Coronary artery (tissue), 2 donors: ENCODE results near the gene MRAP2.

Source experiments
- DNase-seq: peaks from one replicate; pipeline ENCODE4 v3.0.0-alpha.2; 2017; ENCODE audit warnings: low spot score
- H3K27ac ChIP-seq, 2 donors: fragments of 200-600 bp; sonication (generic); one replicate each; pipeline ENCODE4 v1.5.1; 2016 to 2019
- H3K4me3 ChIP-seq: fragments of 200-600 bp; sonication (generic); 2 replicates; pipeline ENCODE4 v1.5.1; 2016; ENCODE audit warnings: mild to moderate bottlenecking, moderate library complexity
- TF ChIP-seq, protein P1 (sequence below): fragments of 200-600 bp; sonication (generic); IDR thresholded peaks from one replicate; pipeline ENCODE4 v1.5.1; 2019; ENCODE audit warnings: antibody characterized with exemption

MRAP2 gene

DNA sequence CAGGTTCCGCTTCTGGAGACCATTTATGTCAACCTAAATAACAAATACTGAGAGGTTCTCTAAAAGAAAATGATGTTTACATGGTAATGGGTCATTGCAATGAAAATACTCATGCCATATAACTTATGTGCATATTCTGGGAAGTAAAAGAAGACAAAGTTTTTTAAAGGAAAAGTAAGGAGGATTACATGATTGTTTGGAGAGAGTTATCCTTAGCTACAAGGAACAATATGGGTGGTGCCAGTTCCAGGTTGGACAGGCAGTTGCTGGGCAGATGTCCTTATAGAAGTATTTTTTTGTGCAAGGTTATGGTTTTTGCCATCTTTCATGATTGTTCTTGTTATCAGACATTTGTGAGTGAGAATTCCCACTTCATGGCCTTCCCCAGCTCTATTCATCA is 52.5 kb downstream of the MRAP2 start:
- TF ChIP-seq, protein P1, sequence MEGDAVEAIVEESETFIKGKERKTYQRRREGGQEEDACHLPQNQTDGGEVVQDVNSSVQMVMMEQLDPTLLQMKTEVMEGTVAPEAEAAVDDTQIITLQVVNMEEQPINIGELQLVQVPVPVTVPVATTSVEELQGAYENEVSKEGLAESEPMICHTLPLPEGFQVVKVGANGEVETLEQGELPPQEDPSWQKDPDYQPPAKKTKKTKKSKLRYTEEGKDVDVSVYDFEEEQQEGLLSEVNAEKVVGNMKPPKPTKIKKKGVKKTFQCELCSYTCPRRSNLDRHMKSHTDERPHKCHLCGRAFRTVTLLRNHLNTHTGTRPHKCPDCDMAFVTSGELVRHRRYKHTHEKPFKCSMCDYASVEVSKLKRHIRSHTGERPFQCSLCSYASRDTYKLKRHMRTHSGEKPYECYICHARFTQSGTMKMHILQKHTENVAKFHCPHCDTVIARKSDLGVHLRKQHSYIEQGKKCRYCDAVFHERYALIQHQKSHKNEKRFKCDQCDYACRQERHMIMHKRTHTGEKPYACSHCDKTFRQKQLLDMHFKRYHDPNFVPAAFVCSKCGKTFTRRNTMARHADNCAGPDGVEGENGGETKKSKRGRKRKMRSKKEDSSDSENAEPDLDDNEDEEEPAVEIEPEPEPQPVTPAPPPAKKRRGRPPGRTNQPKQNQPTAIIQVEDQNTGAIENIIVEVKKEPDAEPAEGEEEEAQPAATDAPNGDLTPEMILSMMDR, result no peak
- DNase-seq, result no peak
- Histone ChIP-seq H3K27ac (no peak overlapping the region), H3K4me3 (no peak overlapping the region)

DNA sequence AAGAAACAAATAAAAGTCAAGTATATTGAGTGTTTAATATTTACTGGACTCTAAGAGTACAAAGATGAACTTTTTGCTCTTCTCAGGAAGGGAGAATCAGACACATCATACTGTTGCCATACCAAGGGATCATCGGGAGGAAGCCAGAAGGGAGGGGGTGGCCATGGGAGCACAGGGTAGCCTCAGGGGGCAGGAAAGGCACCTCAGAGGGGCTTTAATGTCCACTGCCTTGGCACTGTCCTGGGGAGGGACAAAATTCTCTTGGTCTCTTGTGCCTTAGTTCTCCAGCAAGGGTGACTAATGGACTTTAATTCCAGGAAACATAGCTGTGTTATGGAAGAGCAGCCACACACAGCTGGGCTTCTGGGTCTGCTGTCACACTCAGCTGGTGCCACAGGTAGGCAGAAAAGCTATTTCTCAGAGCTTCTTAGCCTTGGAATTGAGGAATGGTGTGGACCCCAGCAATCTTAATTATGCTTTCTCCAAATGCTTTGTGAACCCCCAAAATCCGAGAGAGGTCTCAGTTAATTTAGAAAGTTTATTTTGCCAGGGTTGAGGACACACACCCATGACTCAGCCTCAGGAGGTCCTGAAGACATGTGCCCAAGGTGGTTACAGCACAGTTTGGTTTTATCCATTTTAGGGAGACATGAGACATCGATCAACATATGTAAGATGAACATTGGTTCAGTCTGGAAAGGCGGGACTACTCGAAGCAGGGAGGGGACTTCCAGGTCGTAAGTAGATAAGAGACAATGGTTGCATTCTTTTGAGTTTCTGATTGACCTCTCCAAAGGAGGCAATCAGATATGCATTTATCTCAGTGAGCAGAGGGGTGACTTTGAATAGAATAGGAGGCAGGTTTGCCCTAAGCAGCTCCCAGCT is 53.2 kb downstream of the MRAP2 start:
- no peak overlapping the region for H3K4me3 ChIP-seq
- TF ChIP-seq, protein P1, result no peak
- DNase-seq, result no peak
- H3K27ac ChIP-seq, result no peak overlapping the region

DNA sequence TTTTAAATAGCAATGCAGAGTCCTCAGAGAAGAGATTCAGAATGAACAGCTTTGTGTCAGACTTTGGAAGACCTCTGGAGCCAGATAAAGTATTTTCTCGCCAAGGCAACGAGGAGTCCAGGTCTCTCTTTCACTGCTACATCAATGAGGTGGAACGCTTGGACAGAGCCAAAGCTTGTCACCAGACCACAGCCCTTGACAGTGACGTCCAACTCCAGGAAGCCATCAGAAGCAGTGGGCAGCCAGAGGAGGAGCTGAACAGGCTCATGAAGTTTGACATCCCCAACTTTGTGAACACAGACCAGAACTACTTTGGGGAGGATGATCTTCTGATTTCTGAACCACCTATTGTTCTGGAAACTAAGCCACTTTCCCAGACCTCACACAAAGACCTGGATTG is 55.5 kb downstream of the MRAP2 start:
- no peak for DNase-seq
- H3K4me3 ChIP-seq, result no peak overlapping the region
- TF ChIP-seq, protein P1, result no peak
- H3K27ac ChIP-seq, result no peak overlapping the region

DNA sequence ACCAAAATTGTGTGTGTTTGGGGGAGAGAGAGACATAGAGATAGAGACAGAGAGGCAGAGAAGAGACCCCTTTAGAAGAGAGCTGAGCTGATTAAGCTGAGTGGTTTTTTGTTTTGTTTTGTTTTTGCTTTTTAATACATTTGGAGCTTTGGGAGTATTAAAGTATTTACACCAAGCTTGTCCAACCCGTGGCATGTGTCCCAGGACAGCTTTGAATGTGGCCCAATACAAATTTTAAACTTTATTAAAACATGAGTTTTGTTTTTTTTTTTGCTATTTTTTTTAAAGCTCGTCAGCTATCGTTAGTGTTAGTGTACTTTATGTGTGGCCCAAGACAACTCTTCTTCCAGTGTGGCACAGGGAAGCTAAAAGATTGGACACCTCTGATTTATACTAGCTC is 56.0 kb downstream of the MRAP2 start:
- TF ChIP-seq, protein P1, result no peak
- no peak for DNase-seq
- no peak overlapping the region for H3K4me3 ChIP-seq
- H3K27ac ChIP-seq, result no peak overlapping the region

DNA sequence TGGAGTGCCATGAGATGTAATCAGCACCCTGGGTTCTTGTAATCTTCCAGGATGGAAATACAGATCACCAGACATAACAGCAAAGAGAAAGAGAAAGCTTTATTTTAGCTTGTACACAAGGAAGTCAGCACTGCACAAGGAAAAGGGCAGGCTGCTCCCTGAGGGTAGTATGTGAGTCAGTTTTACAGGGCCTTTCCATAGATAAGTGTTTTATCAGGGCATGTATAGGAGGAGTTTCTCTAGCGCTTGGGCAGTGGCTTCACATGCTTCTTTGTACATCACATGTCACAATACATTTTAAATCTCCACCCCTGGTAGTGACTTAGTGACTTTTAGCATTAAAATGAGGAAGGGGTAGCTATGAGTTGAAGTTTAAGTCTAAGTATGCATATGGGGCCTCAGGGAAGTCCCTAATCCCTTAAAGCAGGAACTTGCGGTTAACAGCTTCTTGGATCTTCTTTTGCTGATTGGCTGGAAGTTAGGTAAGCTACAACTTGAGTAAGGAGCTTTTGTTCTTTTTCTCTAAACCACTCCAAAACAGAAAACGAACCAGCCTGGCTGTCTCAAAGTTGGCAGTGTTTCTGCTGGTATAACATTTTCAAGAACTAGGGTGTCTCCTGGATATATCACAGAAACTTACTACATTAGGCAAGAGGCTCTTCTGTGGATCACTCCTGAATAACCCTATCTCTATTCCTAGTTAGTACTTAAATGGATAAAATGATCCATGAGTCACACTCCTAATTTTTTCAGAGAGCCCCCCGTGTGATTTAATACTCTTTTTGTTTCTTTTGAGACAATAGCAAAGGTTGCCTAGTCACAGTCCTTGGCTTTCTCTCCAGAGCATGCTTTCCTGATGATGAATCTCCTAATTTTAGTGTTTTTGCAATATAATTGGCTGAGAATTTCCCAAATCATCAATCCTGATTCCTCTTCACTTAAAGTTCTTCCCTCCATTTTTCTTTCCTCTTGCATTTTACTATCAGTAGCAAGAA is 60.2 kb downstream of the MRAP2 start:
- DNase-seq, result no peak

DNA sequence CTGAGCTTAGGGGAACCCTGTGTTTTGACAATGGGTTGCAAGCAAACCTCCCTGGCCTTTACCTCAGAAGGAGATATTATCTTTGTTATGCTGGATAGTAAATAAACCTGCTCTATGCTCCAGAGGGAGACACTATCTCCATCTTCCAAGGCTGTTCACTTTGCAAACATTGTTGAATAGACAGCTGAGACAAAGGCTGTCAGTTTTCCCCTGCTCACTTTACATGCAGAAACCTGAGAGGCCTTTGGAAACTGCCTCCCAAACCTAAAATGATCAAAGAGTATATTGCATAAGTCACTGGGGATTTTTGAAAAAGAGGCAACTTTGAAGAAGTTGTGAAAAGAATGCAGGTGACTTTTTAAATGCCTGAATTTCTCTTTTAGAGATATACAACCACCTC is 61.6 kb downstream of the MRAP2 start:
- H3K4me3 ChIP-seq, result no peak overlapping the region
- no peak overlapping the region for H3K27ac ChIP-seq

More for the DNA sequence above, 60.2 kb downstream of the MRAP2 start:
- no peak overlapping the region for H3K4me3 ChIP-seq
- TF ChIP-seq, protein P1, result no peak
- H3K27ac ChIP-seq, result no peak overlapping the region

More for the DNA sequence above, 61.6 kb downstream of the MRAP2 start:
- TF ChIP-seq, protein P1, result no peak
- DNase-seq, result no peak
